Stimulated activated CD8-positive, alpha-beta memory T cell treated with anti-CD3 and anti-CD28 coated beads, Interleukin-15, amount 100 ng/mL, for 24 hours (primary cell): ENCODE measurements around the gene UQCC2.

Source experiments
- DNase-seq: peaks from one replicate; pipeline ENCODE4 v3.0.0-alpha.2; 2020; ENCODE audit warnings: low read depth

The UQCC2 gene

GRCh38 chr6:33725891-33726673 is 14.6 kb upstream of the UQCC2 start:
- no peak for DNase-seq

- DNase-seq: no peak
These were observed 13.7 kb upstream of the UQCC2 start for GRCh38 chr6:33725222-33725621.

- DNase-seq: no peak
These were observed 12.9 kb upstream of the UQCC2 start for GRCh38 chr6:33724102-33725023.

- DNase-seq: no peak
These were observed 12.0 kb upstream of the UQCC2 start for GRCh38 chr6:33723371-33724085.

- no peak for DNase-seq
These were observed 10.7 kb upstream of the UQCC2 start for GRCh38 chr6:33722103-33722623.

GRCh38 chr6:33721508-33721907 is 10.0 kb upstream of the UQCC2 start:
- no peak for DNase-seq

GRCh38 chr6:33720998-33721397 is 9.5 kb upstream of the UQCC2 start:
- DNase-seq: no peak

- DNase-seq: no peak
These were observed 8.0 kb upstream of the UQCC2 start for GRCh38 chr6:33719326-33719987.

- no peak for DNase-seq
These were observed 7.2 kb upstream of the UQCC2 start for GRCh38 chr6:33718713-33719112.

- DNase-seq: no peak
These were observed 6.5 kb upstream of the UQCC2 start for GRCh38 chr6:33717934-33718455.

GRCh38 chr6:33716890-33717632 is 5.6 kb upstream of the UQCC2 start:
- no peak for DNase-seq

- DNase-seq: no peak
These were observed 4.9 kb upstream of the UQCC2 start for GRCh38 chr6:33716379-33716778.

- no peak for DNase-seq
These were observed 3.0 kb upstream of the UQCC2 start for GRCh38 chr6:33714385-33715040.

GRCh38 chr6:33713786-33714185 is 2.3 kb upstream of the UQCC2 start:
- DNase-seq: no peak

- no peak for DNase-seq
These were observed 1.4 kb upstream of the UQCC2 start for GRCh38 chr6:33712914-33713313.

GRCh38 chr6:33710296-33711121 is 991 bp downstream of the UQCC2 start:
- DNase-seq: no peak

- no peak for DNase-seq
These were observed 1.8 kb downstream of the UQCC2 start for GRCh38 chr6:33709605-33710295.

GRCh38 chr6:33708516-33709204 is 2.8 kb downstream of the UQCC2 start:
- DNase-seq: no peak
